Spleen (tissue), 3 donors: ENCODE results near the gene MPPED2.

Experiments
- POLR2A ChIP-seq, 3 donors: fragments of 450-650 bp; IDR thresholded peaks; one replicate each; pipeline ENCODE4 v1.5.1; 2017; ENCODE audit warnings: antibody characterized with exemption in 3 of 3, mild to moderate bottlenecking in 1 of 3
- POLR2AphosphoS5 ChIP-seq, 3 donors: sonication (generic); formaldehyde crosslinking; IDR thresholded peaks; one replicate each; pipeline ENCODE4 v1.5.1; 2017; ENCODE audit warnings: antibody characterized with exemption in 3 of 3

DNA sequence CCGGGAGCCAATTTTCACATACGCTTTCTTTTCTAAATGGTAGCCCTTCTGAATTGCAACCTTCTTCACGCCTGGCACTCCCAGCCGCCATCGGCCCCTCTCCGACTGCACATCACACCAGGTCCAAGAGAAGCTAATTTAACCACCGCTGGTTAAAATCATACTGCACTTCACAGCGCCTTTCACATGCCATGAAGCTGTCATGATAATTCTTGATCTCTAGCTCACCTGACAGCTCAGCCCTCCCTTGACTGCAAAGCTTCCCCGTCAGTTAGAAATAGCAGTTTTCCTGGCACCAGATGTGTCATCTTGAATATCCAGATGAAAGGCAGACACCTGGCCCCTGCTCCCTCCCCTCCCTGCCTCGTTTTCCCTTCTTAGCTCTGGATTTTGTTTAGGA, 161.8 kb downstream of the MPPED2 start:
- TF ChIP-seq POLR2AphosphoS5 (IDR thresholded peaks at IDR 0.05), result no peak
- TF ChIP-seq POLR2A (IDR thresholded peaks at IDR 0.05), result no peak
